GM23338 (cell line): ENCODE measurements around the gene PDE4D. TPM values are rescaled to one million over a fixed set of nuclear protein-coding genes. Genes with fewer than 3 reads are reported as not detected.

Experiments
- ATAC-seq: fragments of 200-7000 bp; cut with Tn5 transposase; 3 replicates; pipeline ENCODE4 v1.9.1; 2020
- DNase-seq: peaks from one replicate; pipeline ENCODE4 v3.0.0-alpha.2; 2015; ENCODE audit warnings: low spot score
- H2AFZ ChIP-seq: fragments of 200-600 bp; sonication (generic); 2 replicates; pipeline ENCODE4 v1.8.0; 2016; ENCODE audit warnings: antibody characterized with exemption, mild to moderate bottlenecking, moderate library complexity
- H3F3A ChIP-seq: fragments of 200-600 bp; sonication (generic); replicated peaks from 2 replicates; pipeline ENCODE4 v1.8.0; 2017; ENCODE audit warnings: antibody characterized with exemption, mixed run types, low read depth
- H3K27ac ChIP-seq: fragments of 200-600 bp; sonication (generic); 2 replicates; pipeline ENCODE4 v1.6.1; 2016; ENCODE audit warnings: low read depth
- H3K27me3 ChIP-seq: fragments of 200-600 bp; sonication (generic); 2 replicates; pipeline ENCODE4 v1.8.0; 2016; ENCODE audit warnings: mild to moderate bottlenecking, mixed run types, moderate library complexity; ENCODE audit not compliant: insufficient read depth
- H3K36me3 ChIP-seq: fragments of 200-600 bp; sonication (generic); 2 replicates; pipeline ENCODE4 v1.8.0; 2016; ENCODE audit warnings: mild to moderate bottlenecking; ENCODE audit not compliant: insufficient read depth
- H3K4me1 ChIP-seq: fragments of 200-600 bp; sonication (generic); 2 replicates; pipeline ENCODE4 v1.8.0; 2016; ENCODE audit warnings: mild to moderate bottlenecking, moderate library complexity; ENCODE audit not compliant: insufficient read depth
- H3K4me2 ChIP-seq: fragments of 200-600 bp; sonication (generic); 2 replicates; pipeline ENCODE4 v1.7.1; 2017; ENCODE audit warnings: mixed run types
- H3K4me3 ChIP-seq: fragments of 200-600 bp; sonication (generic); 2 replicates; pipeline ENCODE4 v1.6.1; 2016; ENCODE audit warnings: mixed run types
- H3K79me2 ChIP-seq: fragments of 200-600 bp; sonication (generic); replicated peaks from 2 replicates; pipeline ENCODE4 v1.8.0; 2017; ENCODE audit warnings: mild to moderate bottlenecking; ENCODE audit not compliant: insufficient read depth
- H3K9me2 ChIP-seq: fragments of 200-600 bp; sonication (generic); 2 replicates; pipeline ENCODE4 v1.8.0; 2017; ENCODE audit not compliant: insufficient read depth
- H4K20me1 ChIP-seq: fragments of 200-600 bp; sonication (generic); replicated peaks from 2 replicates; pipeline ENCODE4 v1.8.0; 2017; ENCODE audit warnings: mild to moderate bottlenecking; ENCODE audit not compliant: insufficient read depth
- H3K27ac Mint-ChIP-seq: 2 replicates; pipeline ENCODE4 v1.8.0; 2020; ENCODE audit warnings: inconsistent platforms, mild to moderate bottlenecking, moderate library complexity, mixed read lengths
- H3K27me3 Mint-ChIP-seq: 3 replicates; pipeline ENCODE4 v1.8.0; 2022; ENCODE audit warnings: low read depth, mild to moderate bottlenecking, moderate library complexity, mixed read lengths, inconsistent platforms; ENCODE audit not compliant: insufficient read depth, poor library complexity
- H3K36me3 Mint-ChIP-seq: 3 replicates; pipeline ENCODE4 v1.8.0; 2021; ENCODE audit warnings: low read depth, mild to moderate bottlenecking, inconsistent platforms, moderate library complexity, mixed read lengths
- H3K4me1 Mint-ChIP-seq: 3 replicates; pipeline ENCODE4 v1.8.0; 2020; ENCODE audit warnings: mild to moderate bottlenecking, inconsistent platforms, mixed read lengths
- H3K4me3 Mint-ChIP-seq: 3 replicates; pipeline ENCODE4 v1.8.0; 2021; ENCODE audit warnings: moderate library complexity, mild to moderate bottlenecking, inconsistent platforms, mixed read lengths
- H3K9me3 Mint-ChIP-seq: 3 replicates; pipeline ENCODE4 v1.8.0; 2020; ENCODE audit warnings: moderate library complexity, mild to moderate bottlenecking, inconsistent platforms, mixed read lengths
- CREB1 ChIP-seq: fragments of 250-450 bp; sonication (Bioruptor Pico); IDR thresholded peaks from 2 replicates; pipeline ENCODE4 v1.5.0; 2020; ENCODE audit warnings: low read depth, mild to moderate bottlenecking, moderate library complexity
- EZH2 ChIP-seq: fragments of 200-600 bp; sonication (generic); IDR thresholded peaks from one replicate; pipeline ENCODE4 v1.8.0; 2017; ENCODE audit warnings: antibody characterized with exemption, mild to moderate bottlenecking, low read depth; ENCODE audit not compliant: unreplicated experiment
- EZH2phosphoT487 ChIP-seq: fragments of 200-600 bp; sonication (generic); IDR thresholded peaks from one replicate; pipeline ENCODE4 v1.8.1; 2018; ENCODE audit warnings: antibody characterized with exemption; ENCODE audit not compliant: unreplicated experiment
- NANOG ChIP-seq: IDR thresholded peaks from 2 replicates; pipeline ENCODE4 v1.6.1; 2016; ENCODE audit warnings: antibody characterized with exemption, borderline replicate concordance
- POLR2AphosphoS5 ChIP-seq: IDR thresholded peaks from 2 replicates; pipeline ENCODE4 v1.6.1; 2016; ENCODE audit warnings: antibody characterized with exemption, low read depth
- STAT1 ChIP-seq: IDR thresholded peaks from one replicate; pipeline ENCODE4 v1.6.1; 2016; ENCODE audit warnings: antibody characterized with exemption; ENCODE audit not compliant: unreplicated experiment
- ZNF114 ChIP-seq: fragments of 250-450 bp; sonication (Bioruptor Pico); IDR thresholded peaks from 2 replicates; pipeline ENCODE4 v1.5.0; 2020; ENCODE audit warnings: mild to moderate bottlenecking, moderate library complexity
- ZNF331 ChIP-seq: fragments of 250-450 bp; sonication (Bioruptor Pico); IDR thresholded peaks from 2 replicates; pipeline ENCODE4 v1.5.0; 2020; ENCODE audit warnings: low read depth, mild to moderate bottlenecking, moderate library complexity
- polyA plus RNA-seq: library from polyadenylated mRNA; unstranded; fragments of >200 nt; fragmentation: Nextera tagmentation; extraction: Ambion mirVana; gene quantifications from 2 replicates; pipeline ENCODE4 v1.2.1, GENCODE V29; 2016
- total RNA-seq: library from RNA; depleted of rRNA; stranded (reverse); fragments of >200 nt; shearing (Covaris generic); gene quantifications from 2 replicates; pipeline ENCODE4 v1.2.3, GENCODE V29; 2014
- TF ChIP-seq, protein P1 (sequence below): IDR thresholded peaks from one replicate; pipeline ENCODE4 v1.6.1; 2018; ENCODE audit warnings: antibody characterized with exemption; ENCODE audit not compliant: unreplicated experiment
- TF ChIP-seq, protein P2 (sequence below): IDR thresholded peaks from 2 replicates; pipeline ENCODE4 v1.6.1; 2016; ENCODE audit warnings: antibody characterized with exemption

Gene PDE4D
- total and polyA plus RNA-seq, 2 experiments from 2014 or later = 2.1 to 4.7 TPM

DNA sequence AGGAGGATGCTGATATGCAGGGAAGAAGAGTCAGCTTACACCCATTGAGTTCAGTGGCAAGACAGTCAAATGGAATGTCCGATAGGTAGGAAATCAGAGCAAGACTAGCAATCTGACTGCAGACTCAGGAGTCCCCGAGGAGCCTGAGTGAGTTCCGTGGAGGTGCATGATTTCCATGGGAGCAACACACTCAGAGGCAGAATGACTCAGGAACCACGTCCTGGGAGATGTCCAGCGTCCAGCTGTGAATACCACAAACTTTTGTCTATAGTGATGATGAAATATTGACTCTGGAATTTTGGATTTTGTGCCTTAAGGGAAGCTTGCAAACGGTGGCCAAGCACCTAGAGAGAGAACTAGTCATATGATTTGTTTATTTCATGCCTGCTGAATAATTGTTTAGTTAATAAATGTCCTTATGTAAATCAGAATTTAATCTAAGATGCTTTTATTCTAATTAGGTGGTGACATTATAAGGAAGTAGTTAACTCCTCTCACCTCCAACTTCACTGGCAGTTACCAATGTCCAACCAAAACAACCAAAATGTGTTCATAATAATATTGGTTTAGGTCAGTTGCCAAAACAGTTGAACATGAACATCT is 100.4 kb downstream of the PDE4D start:
- no peak overlapping the region for H3K27ac ChIP-seq
- H3K4me1 Mint-ChIP-seq = peaks cover 20% of the 10 kb centered on the region
- H3K27ac Mint-ChIP-seq = no peak overlapping the region

DNA sequence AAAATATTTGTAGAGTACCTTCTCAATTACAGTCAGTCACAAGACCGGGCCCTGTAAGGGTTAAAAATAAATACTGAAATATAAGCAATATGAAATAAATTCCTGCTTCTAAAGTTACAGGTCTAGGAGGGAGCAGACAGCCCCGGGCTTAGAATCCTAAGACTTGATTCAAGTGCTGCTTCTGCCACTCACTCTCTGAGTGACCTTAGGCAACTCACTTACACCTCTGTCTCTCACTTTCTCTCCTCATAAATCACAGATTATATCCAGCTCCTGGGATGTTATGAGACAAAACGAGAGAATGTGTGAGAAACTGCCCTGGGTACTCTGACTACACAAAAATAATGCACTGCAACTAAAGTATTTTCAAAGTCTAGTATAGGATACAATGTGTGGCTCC is 101.9 kb downstream of the PDE4D start:
- Histone ChIP-seq H3K27ac (no peak overlapping the region), H3K4me2 (no peak overlapping the region), H3K4me1 (peaks cover 11% of the 10 kb centered on the region; the same call in 1 of the 2 replicates), H2AFZ (no peak overlapping the region), H3K9me2 (no peaks in the 10 kb centered on the region), H3K36me3 (no peaks in the 10 kb centered on the region), H3K4me3 (no peak overlapping the region), H3K79me2 (no peaks in the 10 kb centered on the region), H3F3A (no peaks in the 10 kb centered on the region), H4K20me1 (no peaks in the 10 kb centered on the region), H3K27me3 (no peaks in the 10 kb centered on the region)
- peaks cover 20% of the 10 kb centered on the region for H3K4me1 Mint-ChIP-seq
- H3K36me3 Mint-ChIP-seq = no peaks in the 10 kb centered on the region
- DNase-seq = no peak
- no peaks in the 10 kb centered on the region for H3K9me3 Mint-ChIP-seq
- no peaks in the 10 kb centered on the region for H3K27me3 Mint-ChIP-seq
- H3K4me3 Mint-ChIP-seq = no peak overlapping the region
- no peak overlapping the region for H3K27ac Mint-ChIP-seq
- no peak for ATAC-seq
- TF ChIP-seq CREB1 (CRISPR knock-in tag) = no peak
- TF ChIP-seq STAT1 = no peak
- TF ChIP-seq EZH2phosphoT487 = no peak
- TF ChIP-seq, protein P1, sequence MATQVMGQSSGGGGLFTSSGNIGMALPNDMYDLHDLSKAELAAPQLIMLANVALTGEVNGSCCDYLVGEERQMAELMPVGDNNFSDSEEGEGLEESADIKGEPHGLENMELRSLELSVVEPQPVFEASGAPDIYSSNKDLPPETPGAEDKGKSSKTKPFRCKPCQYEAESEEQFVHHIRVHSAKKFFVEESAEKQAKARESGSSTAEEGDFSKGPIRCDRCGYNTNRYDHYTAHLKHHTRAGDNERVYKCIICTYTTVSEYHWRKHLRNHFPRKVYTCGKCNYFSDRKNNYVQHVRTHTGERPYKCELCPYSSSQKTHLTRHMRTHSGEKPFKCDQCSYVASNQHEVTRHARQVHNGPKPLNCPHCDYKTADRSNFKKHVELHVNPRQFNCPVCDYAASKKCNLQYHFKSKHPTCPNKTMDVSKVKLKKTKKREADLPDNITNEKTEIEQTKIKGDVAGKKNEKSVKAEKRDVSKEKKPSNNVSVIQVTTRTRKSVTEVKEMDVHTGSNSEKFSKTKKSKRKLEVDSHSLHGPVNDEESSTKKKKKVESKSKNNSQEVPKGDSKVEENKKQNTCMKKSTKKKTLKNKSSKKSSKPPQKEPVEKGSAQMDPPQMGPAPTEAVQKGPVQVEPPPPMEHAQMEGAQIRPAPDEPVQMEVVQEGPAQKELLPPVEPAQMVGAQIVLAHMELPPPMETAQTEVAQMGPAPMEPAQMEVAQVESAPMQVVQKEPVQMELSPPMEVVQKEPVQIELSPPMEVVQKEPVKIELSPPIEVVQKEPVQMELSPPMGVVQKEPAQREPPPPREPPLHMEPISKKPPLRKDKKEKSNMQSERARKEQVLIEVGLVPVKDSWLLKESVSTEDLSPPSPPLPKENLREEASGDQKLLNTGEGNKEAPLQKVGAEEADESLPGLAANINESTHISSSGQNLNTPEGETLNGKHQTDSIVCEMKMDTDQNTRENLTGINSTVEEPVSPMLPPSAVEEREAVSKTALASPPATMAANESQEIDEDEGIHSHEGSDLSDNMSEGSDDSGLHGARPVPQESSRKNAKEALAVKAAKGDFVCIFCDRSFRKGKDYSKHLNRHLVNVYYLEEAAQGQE = no peak
- no peak for TF ChIP-seq ZNF331 (CRISPR knock-in tag)
- TF ChIP-seq, protein P2, sequence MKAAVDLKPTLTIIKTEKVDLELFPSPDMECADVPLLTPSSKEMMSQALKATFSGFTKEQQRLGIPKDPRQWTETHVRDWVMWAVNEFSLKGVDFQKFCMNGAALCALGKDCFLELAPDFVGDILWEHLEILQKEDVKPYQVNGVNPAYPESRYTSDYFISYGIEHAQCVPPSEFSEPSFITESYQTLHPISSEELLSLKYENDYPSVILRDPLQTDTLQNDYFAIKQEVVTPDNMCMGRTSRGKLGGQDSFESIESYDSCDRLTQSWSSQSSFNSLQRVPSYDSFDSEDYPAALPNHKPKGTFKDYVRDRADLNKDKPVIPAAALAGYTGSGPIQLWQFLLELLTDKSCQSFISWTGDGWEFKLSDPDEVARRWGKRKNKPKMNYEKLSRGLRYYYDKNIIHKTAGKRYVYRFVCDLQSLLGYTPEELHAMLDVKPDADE = no peak

More for the DNA sequence above, 100.4 kb downstream of the PDE4D start:
- Histone ChIP-seq H3K36me3 (no peaks in the 10 kb centered on the region), H2AFZ (peak overlapping the region; percentile 5; the same call in 1 of the 2 replicates), H3F3A (no peaks in the 10 kb centered on the region), H4K20me1 (no peaks in the 10 kb centered on the region), H3K9me2 (no peaks in the 10 kb centered on the region), H3K4me2 (no peak overlapping the region), H3K4me1 (peaks cover 11% of the 10 kb centered on the region; the same call in 1 of the 2 replicates), H3K79me2 (no peaks in the 10 kb centered on the region), H3K27me3 (no peaks in the 10 kb centered on the region), H3K4me3 (no peak overlapping the region)
- Mint-ChIP-seq H3K36me3 (no peaks in the 10 kb centered on the region), H3K9me3 (no peaks in the 10 kb centered on the region), H3K4me3 (no peak overlapping the region), H3K27me3 (no peaks in the 10 kb centered on the region)
- ATAC-seq = no peak
- TF ChIP-seq EZH2 (no peak), ZNF114 (CRISPR knock-in tag) (no peak), ZNF331 (CRISPR knock-in tag) (no peak), POLR2AphosphoS5 (no peak), NANOG (no peak), EZH2phosphoT487 (no peak)
- TF ChIP-seq, protein P2 = no peak
- no peak for DNase-seq
